ENCODE measurements around the gene ATP5F1A.

DNA sequence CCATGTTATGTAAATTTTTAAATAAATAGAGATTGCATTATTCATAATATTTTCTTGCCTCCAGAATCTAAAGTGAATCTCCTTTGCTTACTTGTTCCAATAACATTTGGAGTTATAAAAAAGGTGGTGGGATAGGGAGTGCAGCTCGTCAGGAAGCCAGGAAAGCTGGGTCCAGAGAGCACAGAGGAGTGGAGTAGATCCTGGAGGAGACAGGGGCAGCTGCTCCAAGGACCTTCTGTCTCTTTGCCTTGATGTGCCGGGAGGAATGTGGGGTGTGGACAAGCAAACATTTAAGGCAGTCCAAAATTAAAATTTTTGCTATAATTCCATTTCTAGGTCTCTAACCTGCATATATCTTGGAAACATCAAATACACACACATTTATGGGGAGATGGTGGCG is 35.4 kb upstream of the ATP5F1A start:
- TF ChIP-seq, protein P1, sequence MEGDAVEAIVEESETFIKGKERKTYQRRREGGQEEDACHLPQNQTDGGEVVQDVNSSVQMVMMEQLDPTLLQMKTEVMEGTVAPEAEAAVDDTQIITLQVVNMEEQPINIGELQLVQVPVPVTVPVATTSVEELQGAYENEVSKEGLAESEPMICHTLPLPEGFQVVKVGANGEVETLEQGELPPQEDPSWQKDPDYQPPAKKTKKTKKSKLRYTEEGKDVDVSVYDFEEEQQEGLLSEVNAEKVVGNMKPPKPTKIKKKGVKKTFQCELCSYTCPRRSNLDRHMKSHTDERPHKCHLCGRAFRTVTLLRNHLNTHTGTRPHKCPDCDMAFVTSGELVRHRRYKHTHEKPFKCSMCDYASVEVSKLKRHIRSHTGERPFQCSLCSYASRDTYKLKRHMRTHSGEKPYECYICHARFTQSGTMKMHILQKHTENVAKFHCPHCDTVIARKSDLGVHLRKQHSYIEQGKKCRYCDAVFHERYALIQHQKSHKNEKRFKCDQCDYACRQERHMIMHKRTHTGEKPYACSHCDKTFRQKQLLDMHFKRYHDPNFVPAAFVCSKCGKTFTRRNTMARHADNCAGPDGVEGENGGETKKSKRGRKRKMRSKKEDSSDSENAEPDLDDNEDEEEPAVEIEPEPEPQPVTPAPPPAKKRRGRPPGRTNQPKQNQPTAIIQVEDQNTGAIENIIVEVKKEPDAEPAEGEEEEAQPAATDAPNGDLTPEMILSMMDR (IDR thresholded peaks at IDR 0.05; ENCODE audit: low read depth, low read length, missing input control), result no peak
- no peak for TF ChIP-seq EGR1 (IDR thresholded peaks at IDR 0.05; ENCODE audit: low read depth in 2 of 2)
- TF ChIP-seq GABPA (IDR thresholded peaks at IDR 0.05 in 1 of 2, conservative IDR thresholded peaks at IDR 0.05 in 1 of 2), result no peak

All from liver (tissue), 3 donors.